GM18502 (cell line): ENCODE results near the gene POU2F1.

Source experiments
- ATAC-seq: cut with Tn5 transposase; IDR thresholded peaks from one replicate; pipeline ENCODE4 v1.9.1; 2021; ENCODE audit warnings: mild to moderate bottlenecking; ENCODE audit not compliant: unreplicated experiment, poor library complexity

The POU2F1 gene

DNA sequence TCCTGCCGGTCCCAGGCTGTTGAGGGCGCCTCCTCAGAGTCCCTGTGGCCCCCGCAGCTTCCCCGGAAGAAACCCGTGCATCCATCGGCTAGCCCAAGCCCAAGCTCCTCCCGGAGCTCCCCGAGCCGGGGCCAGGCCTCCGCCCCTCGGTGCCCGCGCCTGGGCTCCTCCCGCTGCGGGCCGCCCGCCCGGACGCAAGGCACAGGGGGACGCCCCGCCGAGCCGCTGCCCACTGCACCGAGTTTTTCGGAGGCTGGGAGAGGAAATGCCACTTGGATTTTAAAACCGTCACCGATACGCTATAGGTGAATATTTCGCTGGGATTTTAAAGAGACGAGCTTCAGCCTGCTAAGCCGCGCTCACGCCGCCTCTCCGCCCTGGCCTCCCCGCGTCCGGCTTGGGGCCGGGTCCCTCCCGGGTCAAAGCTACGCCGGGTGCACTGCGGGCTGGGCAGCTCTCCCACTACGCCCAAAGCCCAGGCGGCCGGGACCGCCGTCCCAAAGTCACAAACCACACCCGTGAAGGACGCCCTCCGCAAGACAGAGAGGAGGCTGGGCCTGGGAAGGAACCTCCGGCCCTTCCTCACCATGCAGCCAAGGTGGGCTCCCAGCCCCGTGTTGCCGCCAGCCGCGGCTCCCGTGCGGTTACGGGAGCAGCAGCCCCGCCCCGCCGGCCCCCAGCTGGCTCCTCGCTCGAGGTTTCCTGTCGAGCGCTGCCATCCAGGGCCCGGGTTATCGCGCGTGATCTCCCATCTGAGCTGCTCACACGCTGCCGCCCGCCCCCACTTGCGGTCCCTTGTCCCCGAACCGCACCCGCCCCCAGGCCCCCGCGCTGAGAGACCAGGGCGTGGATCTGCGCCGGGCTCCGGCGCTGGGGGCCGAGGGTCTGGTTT, 234.5 kb downstream of the POU2F1 start:
- peak; percentile 65 for ATAC-seq

- peak; percentile 38 for ATAC-seq
Measured at GRCh38 chr1:167455786-167456446, 235.2 kb downstream of the POU2F1 start.

- ATAC-seq, result no peak
Measured at GRCh38 chr1:167456524-167456923, 235.8 kb downstream of the POU2F1 start.

DNA sequence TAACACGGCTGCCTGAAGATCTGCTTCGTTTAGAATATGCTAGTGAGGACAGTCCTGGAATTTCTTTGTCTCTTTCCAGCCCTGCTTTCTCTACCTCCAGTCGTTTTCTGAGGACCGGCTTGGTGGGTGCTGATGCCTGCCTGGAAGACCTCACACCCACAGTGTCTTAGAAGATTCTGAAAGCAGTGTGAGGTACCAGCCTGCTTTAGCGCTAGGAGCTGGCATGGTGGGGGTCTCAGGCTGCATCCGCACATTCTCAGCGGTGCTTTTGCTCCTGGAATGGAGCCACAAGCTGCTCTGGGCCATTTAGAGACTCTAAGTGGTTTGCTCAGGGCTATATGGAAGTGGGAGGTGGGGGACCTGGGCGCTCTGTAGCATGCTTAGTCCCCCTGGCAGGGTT, 236.2 kb downstream of the POU2F1 start:
- no peak for ATAC-seq

- no peak for ATAC-seq
Measured at GRCh38 chr1:167457936-167458584, 237.4 kb downstream of the POU2F1 start.

GRCh38 chr1:167460836-167461235, 240.2 kb downstream of the POU2F1 start:
- no peak for ATAC-seq

GRCh38 chr1:167462341-167462740, 241.7 kb downstream of the POU2F1 start:
- ATAC-seq, result no peak

GRCh38 chr1:167463080-167463479, 242.4 kb downstream of the POU2F1 start:
- no peak for ATAC-seq

DNA sequence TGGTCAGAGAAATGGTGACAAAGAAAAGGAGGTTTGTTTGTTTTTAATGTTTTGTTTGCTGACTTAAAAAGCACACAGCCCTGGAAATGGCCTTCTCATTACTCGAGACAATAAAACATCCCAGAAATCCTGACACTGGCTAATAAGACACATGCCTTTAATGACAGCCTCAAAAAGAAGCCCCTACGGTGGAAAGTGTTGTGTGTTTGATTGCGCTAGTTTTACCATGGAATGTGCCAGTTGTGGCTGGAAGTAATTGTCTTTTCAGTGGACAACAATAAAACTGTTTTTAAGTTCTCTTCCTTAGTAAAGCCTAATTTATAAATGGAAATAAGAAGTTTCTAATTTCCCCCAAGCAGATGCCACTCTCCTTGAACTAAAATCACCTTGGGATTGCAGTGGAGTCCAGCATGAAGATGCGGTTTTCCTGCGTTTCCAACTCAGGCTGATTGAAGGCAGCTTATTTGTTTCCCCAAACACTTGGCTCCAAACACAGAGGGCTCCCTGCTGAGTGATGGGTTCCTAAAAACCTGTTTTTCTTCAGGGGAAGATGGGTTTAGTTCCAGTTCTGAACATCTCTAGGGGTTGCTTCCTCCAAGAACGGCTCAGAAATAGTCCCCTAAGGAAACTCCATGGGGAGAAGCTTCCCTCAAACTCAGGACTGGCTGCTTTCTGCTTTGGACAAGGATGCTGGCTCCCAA, 243.3 kb downstream of the POU2F1 start:
- ATAC-seq, result no peak

DNA sequence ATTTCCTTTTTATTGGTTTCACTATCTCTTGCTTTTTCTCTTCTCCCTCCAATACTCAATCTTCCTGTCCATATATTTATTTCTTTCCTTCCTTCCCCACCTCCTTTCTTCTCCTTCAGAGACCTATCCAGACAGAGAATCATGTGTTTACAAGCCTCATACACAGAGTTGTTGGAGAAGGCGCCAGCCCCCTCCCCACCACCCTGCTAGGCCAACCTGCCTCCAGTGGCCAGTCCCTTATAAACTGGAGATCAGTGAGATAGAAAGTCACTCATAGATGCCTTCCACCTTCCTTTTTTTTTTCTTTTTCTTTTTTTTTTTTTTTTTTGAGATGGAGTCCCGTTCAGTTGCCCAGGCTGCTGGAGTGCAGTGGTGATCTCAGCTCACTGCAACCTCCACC, 244.3 kb downstream of the POU2F1 start:
- ATAC-seq, result no peak

GRCh38 chr1:167465743-167466142, 245.1 kb downstream of the POU2F1 start:
- no peak for ATAC-seq

GRCh38 chr1:167467126-167467710, 246.5 kb downstream of the POU2F1 start:
- no peak for ATAC-seq

DNA sequence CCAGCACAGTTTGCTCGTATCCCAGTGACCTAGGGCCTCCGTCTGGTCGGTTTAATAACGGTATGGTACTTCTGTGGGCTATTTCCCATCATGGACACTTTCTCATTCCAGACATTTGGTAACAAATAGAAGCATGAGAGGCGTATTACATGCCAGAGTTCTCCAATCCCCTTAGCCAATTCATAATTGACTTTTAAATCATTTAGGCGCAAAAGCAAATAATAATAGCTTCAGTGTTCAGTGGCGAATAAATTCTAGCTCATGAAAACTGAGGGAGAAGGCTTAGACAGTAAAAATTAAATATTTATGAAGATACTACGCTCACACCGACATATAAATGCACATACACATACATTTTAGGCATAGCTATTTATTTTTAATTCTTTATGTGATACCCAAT, 247.1 kb downstream of the POU2F1 start:
- ATAC-seq, result no peak

DNA sequence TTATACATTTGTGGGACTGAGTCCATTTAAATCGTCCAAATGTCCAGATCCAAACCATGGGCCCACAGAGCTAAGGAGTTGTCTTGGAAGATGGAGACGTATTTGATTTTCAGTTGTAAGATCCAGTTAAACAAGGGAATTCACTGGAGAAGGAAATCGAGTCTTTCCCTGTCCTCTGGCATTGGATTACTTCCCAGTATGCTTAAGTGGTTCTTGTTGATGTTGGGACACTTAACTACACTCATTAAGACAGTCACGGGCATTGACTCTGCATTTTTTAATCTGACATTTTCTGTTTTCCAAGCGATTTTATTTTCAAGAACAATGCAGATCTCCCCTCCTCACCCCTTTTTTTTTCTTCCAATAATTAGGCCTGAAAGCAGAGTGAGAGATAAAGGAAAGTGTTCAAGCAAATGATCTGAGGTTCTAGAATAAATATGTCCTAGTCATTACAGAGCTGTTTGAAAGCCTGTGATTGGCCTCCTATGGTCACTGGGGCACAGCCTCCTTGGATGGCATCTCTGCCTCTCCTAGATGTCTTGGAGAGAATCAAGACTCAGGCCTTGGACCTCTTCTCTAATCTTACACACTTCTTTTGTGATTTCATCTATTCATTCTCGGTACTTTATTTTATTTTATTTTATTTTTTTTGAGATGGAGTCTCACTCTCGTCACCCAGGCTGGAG, 248.7 kb downstream of the POU2F1 start:
- no peak for ATAC-seq

DNA sequence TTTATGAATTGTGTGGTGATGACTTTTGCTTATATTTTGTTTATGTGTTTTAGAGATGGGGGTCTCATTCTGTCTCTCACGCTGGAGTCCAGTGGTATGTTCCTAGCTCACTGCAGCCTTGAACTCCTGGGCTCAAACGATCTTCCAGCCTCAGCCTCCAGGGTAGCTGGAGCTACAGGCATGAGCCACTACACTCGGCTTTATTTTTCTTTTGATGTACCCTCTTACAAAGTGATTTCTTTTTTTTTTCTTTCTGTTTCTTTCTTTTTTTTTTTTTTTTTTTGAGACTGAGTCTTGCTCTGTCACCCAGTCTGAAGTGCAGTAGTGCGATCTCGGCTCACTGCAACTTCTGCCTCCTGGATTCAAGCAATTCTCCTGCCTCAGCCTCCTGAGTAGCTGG, 250.9 kb downstream of the POU2F1 start:
- no peak for ATAC-seq

GRCh38 chr1:167472752-167473521, 252.3 kb downstream of the POU2F1 start:
- no peak for ATAC-seq

GRCh38 chr1:167473761-167474160, 253.1 kb downstream of the POU2F1 start:
- ATAC-seq, result no peak

DNA sequence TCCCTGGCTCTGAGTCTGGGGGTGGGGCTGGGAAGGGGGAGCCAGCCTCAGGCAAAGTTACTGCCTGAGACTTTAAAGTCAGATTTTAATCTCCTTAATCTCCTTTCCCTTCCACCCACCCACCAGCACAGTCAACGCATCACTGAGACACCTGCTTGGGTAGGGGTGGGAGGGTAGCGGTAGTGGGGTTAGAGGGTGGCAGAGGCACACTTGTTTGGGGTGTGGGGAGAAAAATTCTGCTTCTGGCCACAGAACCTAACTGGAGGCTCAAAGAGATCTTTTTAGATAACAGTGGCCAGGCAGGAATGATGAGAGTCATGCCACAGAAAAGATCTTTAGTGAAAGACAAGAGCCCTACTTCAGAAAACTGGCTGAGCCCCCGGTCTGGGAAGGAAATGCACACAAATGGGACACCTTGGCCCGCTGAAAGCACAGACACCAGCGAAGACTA, 253.5 kb downstream of the POU2F1 start:
- ATAC-seq, result no peak

- no peak for ATAC-seq
Measured at GRCh38 chr1:167476061-167476460, 255.4 kb downstream of the POU2F1 start.
